GM13977 (cell line): ENCODE data around the gene LRMDA.

Experiments
- DNase-seq: peaks from one replicate; pipeline ENCODE4 v3.0.0; 2012; ENCODE audit warnings: low spot score
- CTCF ChIP-seq: IDR thresholded peaks from 2 replicates; pipeline ENCODE4 v1.5.1; 2012; ENCODE audit warnings: mild to moderate bottlenecking, control low read depth; ENCODE audit not compliant: insufficient read depth; ENCODE audit errors: extremely low read depth, missing control alignments
- in situ Hi-C: fragments of 300-500 bp; cut with MboI; formaldehyde crosslinking; loops from one replicate; pipeline ENCODE4 v1.12.0; 2022; ENCODE audit warnings: low sequenced_read_pairs, low pct_unique_long_range_greater_than_20kb, mixed read lengths, inconsistent platforms; ENCODE audit not compliant: unreplicated experiment

Gene LRMDA

GRCh38 chr10:75944061-75944460, 512.6 kb downstream of the LRMDA start:
- no peak for DNase-seq
- no peak for TF ChIP-seq CTCF
- in situ Hi-C loops, result no loop called here

- in situ Hi-C loops, result no loop called here
- no peak for DNase-seq
- no peak for TF ChIP-seq CTCF
Observed at GRCh38 chr10:75948583-75948982, 517.2 kb downstream of the LRMDA start.

GRCh38 chr10:75950307-75950706, 518.9 kb downstream of the LRMDA start:
- in situ Hi-C loops, result no loop called here
- no peak for DNase-seq
- no peak for TF ChIP-seq CTCF

- in situ Hi-C loops, result no loop called here
- TF ChIP-seq CTCF, result no peak
- DNase-seq, result no peak
Observed at GRCh38 chr10:75950997-75951589, 519.7 kb downstream of the LRMDA start.

- in situ Hi-C loops, result no loop called here
- no peak for TF ChIP-seq CTCF
- DNase-seq, result no peak
Observed at GRCh38 chr10:75951627-75952026, 520.2 kb downstream of the LRMDA start.

- DNase-seq, result no peak
- in situ Hi-C loops, result no loop called here
- TF ChIP-seq CTCF, result no peak
Observed at GRCh38 chr10:75952093-75952492, 520.7 kb downstream of the LRMDA start.

GRCh38 chr10:75954486-75954885, 523.1 kb downstream of the LRMDA start:
- in situ Hi-C loops, result no loop called here
- no peak for TF ChIP-seq CTCF
- DNase-seq, result no peak
